Central memory CD8-positive, alpha-beta T cell (primary cell): ENCODE measurements around the gene DSE.
"Not testable (repeated sequence)": the region's sequence is repeated elsewhere in the genome, so short reads cannot be mapped to it uniquely, and the experiment has no call there.

ENCODE experiments used
- ATAC-seq: fragments of 150-1000 bp; cut with Tn5 transposase; replicated peaks from 2 replicates; pipeline ENCODE4 v1.10.0; 2022; ENCODE audit warnings: mild to moderate bottlenecking, moderate FRiP score, moderate number of reproducible peaks; ENCODE audit not compliant: poor library complexity, severe bottlenecking; ENCODE audit errors: extremely low read depth
- DNase-seq, 2 donors: peaks; one replicate each; pipeline ENCODE4 v3.0.0; 2021; ENCODE audit warnings: low spot score in 2 of 2
- H3K27ac Mint-ChIP-seq: one replicate; pipeline ENCODE4 v1.8.0; 2022; ENCODE audit warnings: low read depth, mild to moderate bottlenecking, moderate library complexity, mixed read lengths
- H3K27me3 Mint-ChIP-seq: one replicate; pipeline ENCODE4 v1.8.0; 2022; ENCODE audit warnings: mixed read lengths
- H3K36me3 Mint-ChIP-seq: one replicate; pipeline ENCODE4 v1.8.0; 2022; ENCODE audit warnings: mild to moderate bottlenecking, moderate library complexity, mixed read lengths; ENCODE audit not compliant: insufficient read depth
- H3K4me1 Mint-ChIP-seq: one replicate; pipeline ENCODE4 v1.8.0; 2022; ENCODE audit warnings: mixed read lengths
- H3K4me3 Mint-ChIP-seq: one replicate; pipeline ENCODE4 v1.8.0; 2022; ENCODE audit warnings: mild to moderate bottlenecking, moderate library complexity, mixed read lengths
- H3K9me3 Mint-ChIP-seq: one replicate; pipeline ENCODE4 v1.8.0; 2022; ENCODE audit warnings: mixed read lengths

The DSE gene

DNA sequence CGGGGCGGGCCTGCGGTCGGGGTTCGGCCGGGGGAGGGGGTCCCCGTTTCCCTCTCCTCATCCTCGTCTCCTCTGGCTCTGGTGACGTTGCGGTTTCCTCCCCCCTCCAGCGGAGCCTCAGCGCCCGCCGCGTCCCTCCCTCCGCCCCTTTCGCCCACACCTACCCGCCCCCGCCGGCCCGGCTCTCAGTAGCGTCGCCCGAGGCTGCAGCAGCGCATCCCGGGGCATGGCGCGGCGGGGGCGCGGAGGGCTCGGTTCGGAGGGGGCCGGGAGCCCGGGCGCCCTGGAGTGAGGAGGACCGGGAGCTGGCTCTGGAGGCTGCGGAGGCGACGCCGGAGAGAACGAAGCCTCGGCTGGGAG, at the start of gene DSE:
DSE (plus strand) TSS at position 188 of the 360 bp plus-strand sequence. CDS start 28,304 bp downstream, outside the sequence.
- Mint-ChIP-seq H3K27me3 (peaks cover 27% of the 10 kb centered on the region), H3K27ac (no peak within 1 kb of the TSS), H3K36me3 (peaks cover 2% of the 10 kb centered on the region), H3K9me3 (no peaks in the 10 kb centered on the region), H3K4me1 (peaks cover 11% of the 10 kb centered on the region), H3K4me3 (peak within 1 kb of the TSS; percentile 77)
- peak in 1 of 2 donors; percentile 26 for DNase-seq
- peak; percentile 77 for ATAC-seq

DNA sequence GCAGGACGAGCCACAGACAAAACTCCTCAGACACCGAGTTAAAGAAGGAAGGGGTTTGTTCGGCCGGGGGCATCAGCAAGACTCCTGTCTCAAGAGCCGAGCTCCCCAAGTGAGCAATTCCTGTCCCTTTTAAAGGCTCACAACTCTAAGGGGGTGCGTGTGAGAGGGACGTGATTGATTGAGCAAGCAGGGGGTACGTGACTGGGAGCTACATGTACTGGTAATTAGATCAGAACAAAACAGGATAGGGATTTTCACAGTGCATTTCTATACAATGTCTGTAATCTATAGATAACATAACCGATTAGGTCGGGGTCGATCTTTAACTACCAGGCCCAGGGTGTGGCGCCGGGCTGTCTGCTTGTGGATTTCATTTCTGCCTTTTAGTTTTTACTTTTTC, 48.8 kb upstream of the DSE start:
- H3K4me1 Mint-ChIP-seq, H3K9me3 Mint-ChIP-seq: not testable (repeated sequence)

GRCh38 chr6:116323863-116324262, 46.9 kb upstream of the DSE start:
- Mint-ChIP-seq H3K9me3 (no peaks in the 10 kb centered on the region), H3K36me3 (no peaks in the 10 kb centered on the region), H3K4me1 (no peaks in the 10 kb centered on the region), H3K27me3 (no peaks in the 10 kb centered on the region), H3K27ac (no peak overlapping the region), H3K4me3 (no peak overlapping the region)
- DNase-seq (no peak), ATAC-seq (no peak)

More for the DNA sequence above, 48.8 kb upstream of the DSE start:
- H3K27me3 Mint-ChIP-seq, ATAC-seq, H3K27ac Mint-ChIP-seq, H3K4me3 Mint-ChIP-seq, DNase-seq, H3K36me3 Mint-ChIP-seq: not testable (repeated sequence)

GRCh38 chr6:116325634-116326132, 45.1 kb upstream of the DSE start:
- H3K9me3 Mint-ChIP-seq, H3K4me1 Mint-ChIP-seq, H3K27ac Mint-ChIP-seq, H3K36me3 Mint-ChIP-seq, H3K27me3 Mint-ChIP-seq, ATAC-seq, H3K4me3 Mint-ChIP-seq, DNase-seq: not testable (repeated sequence)

DNA sequence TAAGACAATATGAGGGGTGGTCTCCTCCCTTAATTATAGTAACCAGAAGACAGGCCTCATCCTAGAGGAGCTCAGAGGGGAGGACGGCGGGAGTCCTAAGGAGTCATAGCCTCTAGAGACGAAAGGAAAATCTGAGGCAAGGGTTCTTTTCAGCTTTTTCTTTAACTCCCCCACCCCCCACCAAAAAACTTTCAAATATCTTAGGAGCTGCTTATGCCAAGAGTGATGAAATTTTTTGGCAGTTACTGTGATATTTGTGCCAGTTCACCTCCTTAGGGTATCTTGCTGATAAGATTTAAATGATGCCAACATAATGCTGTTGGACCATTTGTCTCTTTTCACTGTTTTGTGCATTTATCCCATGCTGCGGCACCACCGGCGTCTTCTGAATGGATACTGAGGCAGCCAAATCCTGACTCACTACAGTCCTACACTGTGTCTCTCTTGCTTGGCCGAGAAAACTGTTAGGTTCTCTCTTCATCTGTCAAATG, 44.5 kb upstream of the DSE start:
- Mint-ChIP-seq H3K9me3 (no peaks in the 10 kb centered on the region), H3K4me3 (no peak overlapping the region), H3K27ac (no peak overlapping the region), H3K4me1 (no peaks in the 10 kb centered on the region), H3K36me3 (no peaks in the 10 kb centered on the region), H3K27me3 (no peaks in the 10 kb centered on the region)
- DNase-seq (no peak), ATAC-seq (no peak)

- no peaks in the 10 kb centered on the region for H3K27me3 Mint-ChIP-seq
- H3K27ac Mint-ChIP-seq = no peak overlapping the region
- H3K4me1 Mint-ChIP-seq = no peaks in the 10 kb centered on the region
- ATAC-seq (no peak), DNase-seq (no peak)
- H3K9me3 Mint-ChIP-seq = no peaks in the 10 kb centered on the region
- H3K4me3 Mint-ChIP-seq = no peak overlapping the region
- H3K36me3 Mint-ChIP-seq = no peaks in the 10 kb centered on the region
Observed at GRCh38 chr6:116326996-116327395, 43.8 kb upstream of the DSE start.

GRCh38 chr6:116327803-116328527, 42.8 kb upstream of the DSE start:
- no peak for ATAC-seq
- H3K36me3 Mint-ChIP-seq = no peaks in the 10 kb centered on the region
- H3K27ac Mint-ChIP-seq = no peak overlapping the region
- H3K9me3 Mint-ChIP-seq = no peaks in the 10 kb centered on the region
- no peak for DNase-seq
- H3K4me1 Mint-ChIP-seq = no peaks in the 10 kb centered on the region
- H3K27me3 Mint-ChIP-seq = no peaks in the 10 kb centered on the region
- H3K4me3 Mint-ChIP-seq = no peak overlapping the region

DNA sequence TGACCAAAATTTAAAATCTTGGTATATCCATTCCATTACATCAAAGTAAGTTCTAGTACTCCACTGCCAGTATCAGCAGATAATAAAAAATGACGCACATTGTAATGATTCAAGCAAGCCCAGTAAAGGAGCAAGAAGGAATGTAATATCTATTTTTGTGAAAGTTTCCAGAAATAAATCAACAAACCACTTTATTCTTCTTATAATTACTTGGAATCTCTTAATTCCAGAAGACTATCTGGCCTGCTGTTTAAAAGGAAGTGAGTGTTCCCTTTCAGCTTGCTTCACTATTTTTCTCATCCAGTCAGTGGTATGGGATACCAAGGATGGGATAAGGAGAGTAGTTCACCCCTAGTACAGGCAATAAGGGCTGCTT, 42.2 kb upstream of the DSE start:
- Mint-ChIP-seq H3K9me3 (no peaks in the 10 kb centered on the region), H3K4me1 (no peaks in the 10 kb centered on the region), H3K27me3 (no peaks in the 10 kb centered on the region), H3K4me3 (no peak overlapping the region), H3K27ac (no peak overlapping the region), H3K36me3 (no peaks in the 10 kb centered on the region)
- no peak for ATAC-seq
- no peak for DNase-seq

DNA sequence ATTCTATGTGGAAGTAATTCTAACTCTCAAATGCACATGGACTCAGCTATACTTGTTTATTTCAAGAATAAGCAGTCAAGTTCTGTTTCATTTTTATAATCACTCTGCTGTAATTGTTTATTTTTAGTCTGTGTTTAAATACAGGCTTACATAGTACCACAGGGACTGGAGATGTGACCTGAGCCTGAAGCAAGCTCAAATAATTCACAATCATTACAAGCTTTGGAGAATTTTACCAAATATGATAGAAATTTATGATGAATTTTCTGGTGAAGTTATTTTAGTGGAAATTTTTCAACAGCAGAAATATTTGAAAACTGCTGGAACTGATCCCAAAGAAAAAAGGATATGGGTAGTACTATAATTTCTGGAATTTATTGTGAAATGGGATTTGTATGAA, 41.6 kb upstream of the DSE start:
- no peaks in the 10 kb centered on the region for H3K27me3 Mint-ChIP-seq
- no peak overlapping the region for H3K4me3 Mint-ChIP-seq

GRCh38 chr6:116330511-116330910, 40.2 kb upstream of the DSE start:
- no peaks in the 10 kb centered on the region for H3K4me1 Mint-ChIP-seq
- ATAC-seq (no peak), DNase-seq (no peak)
- H3K9me3 Mint-ChIP-seq = no peaks in the 10 kb centered on the region
- H3K27ac Mint-ChIP-seq = no peak overlapping the region
- no peaks in the 10 kb centered on the region for H3K27me3 Mint-ChIP-seq
- no peak overlapping the region for H3K4me3 Mint-ChIP-seq
- H3K36me3 Mint-ChIP-seq = no peaks in the 10 kb centered on the region

More for the DNA sequence above, 41.6 kb upstream of the DSE start:
- ATAC-seq (no peak), DNase-seq (no peak)
- Mint-ChIP-seq H3K9me3 (no peaks in the 10 kb centered on the region), H3K36me3 (no peaks in the 10 kb centered on the region), H3K4me1 (no peaks in the 10 kb centered on the region), H3K27ac (no peak overlapping the region)

DNA sequence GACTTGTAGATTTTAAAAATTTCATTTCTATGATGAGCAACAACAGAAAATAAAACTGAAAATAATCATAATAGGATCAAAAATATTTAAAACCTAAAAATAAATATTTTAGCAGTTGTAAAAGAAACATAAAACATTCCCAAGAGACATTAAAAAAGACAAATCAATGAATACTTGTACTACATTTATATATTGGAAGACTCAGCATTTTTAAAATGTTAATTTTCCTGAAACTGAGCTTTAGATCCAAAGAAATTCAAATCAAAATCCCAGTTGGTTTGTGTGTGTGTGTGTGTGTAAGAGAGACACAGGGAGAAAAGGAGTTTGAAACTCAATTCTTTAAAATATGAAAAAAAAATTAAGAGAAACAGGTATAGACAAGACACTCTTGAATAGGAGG, 38.7 kb upstream of the DSE start:
- no peaks in the 10 kb centered on the region for H3K27me3 Mint-ChIP-seq
- no peak overlapping the region for H3K4me3 Mint-ChIP-seq
- H3K4me1 Mint-ChIP-seq = no peaks in the 10 kb centered on the region
- no peaks in the 10 kb centered on the region for H3K36me3 Mint-ChIP-seq
- H3K9me3 Mint-ChIP-seq = no peaks in the 10 kb centered on the region
- DNase-seq (no peak), ATAC-seq (no peak)
- H3K27ac Mint-ChIP-seq = no peak overlapping the region

DNA sequence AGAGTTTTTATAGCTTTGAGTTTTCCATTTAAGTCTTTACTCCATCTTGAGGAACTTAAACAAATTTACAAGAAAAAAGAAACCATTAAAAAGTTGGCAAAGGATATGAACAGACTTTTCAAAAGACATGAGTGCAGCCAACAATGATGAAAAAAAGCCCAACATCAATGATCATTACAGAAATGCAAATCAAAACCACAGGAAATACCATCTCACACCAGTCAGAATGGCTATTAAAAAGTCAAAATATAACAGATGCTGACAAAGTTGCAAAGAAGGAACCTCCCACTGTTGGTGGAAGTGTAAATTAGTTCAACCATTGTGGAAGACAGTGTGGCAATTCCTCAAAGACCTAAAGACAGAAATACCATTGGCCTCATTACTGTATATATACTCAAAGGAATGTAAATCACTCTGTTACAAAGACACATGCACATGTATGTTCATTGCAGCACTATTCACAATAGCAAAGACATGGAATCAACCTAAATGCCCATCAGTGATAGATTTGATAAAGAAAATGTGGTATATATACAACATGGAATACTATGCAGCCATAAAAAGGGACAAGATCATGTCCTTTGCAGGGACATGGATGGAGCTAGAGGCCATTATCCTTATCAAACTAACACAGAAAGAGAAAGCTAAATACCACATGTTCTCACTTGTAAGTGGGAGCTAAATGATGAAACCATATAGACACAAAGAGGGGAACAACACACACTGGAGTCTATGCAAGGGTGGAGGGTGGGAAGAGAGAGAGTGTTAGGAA, 35.9 kb upstream of the DSE start:
- DNase-seq, H3K4me1 Mint-ChIP-seq, ATAC-seq, H3K4me3 Mint-ChIP-seq, H3K9me3 Mint-ChIP-seq, H3K36me3 Mint-ChIP-seq, H3K27ac Mint-ChIP-seq, H3K27me3 Mint-ChIP-seq: not testable (repeated sequence)
